ENCODE results near the gene LRRC27.

Gene LRRC27

GRCh38 chr10:132339276-132339675 is 7.3 kb downstream of the LRRC27 start:
- no peak for DNase-seq

DNA sequence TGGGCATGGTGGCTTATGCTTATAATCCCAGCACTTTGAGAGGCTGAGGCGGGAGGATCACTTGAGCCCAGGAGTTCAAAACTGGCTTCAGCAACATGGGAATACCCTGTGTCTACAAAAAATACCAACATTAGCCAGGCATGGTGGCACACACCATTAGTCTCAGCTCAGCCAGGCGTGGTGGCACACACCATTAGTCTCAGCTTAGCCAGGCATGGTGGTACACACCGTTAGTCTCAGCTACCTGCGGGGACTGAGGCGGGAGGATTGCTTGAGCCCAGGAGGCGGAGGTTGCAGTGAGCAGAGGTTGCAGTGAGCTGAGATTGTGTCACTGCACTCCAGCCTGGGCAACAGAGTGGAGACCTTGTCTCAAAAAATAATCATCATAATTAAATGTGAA is 9.0 kb downstream of the LRRC27 start:
- no peak for DNase-seq

DNA sequence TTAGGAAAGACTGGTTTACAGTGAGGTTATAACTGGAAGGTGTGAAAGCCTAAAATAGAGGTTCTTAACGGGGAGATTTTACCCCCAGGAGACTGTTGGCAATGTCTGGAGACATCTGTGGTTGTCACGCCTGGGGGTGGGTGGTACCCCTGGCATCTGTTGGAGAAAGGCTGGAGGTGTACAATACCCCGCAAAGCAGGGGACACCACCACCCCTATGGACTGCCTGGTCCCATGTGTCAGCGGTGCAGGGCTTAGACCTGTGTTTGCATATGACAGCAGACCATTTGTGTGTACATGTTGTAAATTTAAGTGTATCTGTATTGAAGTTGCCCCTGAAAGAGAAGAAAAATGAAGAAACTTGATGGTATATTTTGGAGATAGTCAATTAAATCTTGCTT is 9.8 kb downstream of the LRRC27 start:
- DNase-seq, result no peak

DNA sequence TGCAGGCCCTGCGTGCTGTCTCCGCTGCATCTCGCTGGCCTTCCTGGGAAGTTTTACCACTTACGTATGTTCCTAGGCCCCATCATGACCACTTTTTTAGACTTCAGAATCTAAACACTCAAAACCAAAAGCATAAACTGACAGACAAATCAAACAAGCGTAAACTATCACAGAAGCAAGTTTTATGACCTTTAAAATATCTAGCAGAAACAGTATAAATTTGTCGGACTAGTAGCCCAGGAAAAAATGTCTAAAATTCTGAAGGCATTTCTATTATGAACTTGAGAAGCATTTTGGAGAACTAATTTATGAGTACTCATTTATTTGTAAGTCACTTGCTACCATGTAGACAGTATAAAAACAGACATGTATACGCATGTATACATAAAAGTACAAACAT is 10.6 kb downstream of the LRRC27 start:
- no peak for DNase-seq

- no peak for DNase-seq
Observed at GRCh38 chr10:132344386-132344785, 12.4 kb downstream of the LRRC27 start.

DNA sequence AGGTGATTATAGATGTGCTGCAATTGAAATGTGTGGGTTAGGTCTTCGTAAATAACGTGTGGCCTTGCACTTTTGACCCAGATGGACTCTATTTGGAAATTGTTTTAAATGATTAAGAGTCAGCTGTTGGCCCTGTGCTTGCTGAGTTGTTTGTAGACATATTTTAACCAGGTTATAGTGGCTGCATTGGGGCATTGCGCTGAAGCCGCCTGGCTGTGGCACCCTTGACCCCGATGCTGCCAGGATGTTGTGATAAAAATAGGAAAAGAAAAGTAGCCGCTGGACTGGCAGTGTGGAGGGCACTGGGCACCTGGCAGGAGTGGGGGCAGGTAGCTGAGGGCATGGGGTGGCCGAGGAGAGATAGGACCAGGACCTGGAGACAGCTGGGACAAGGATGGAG is 13.4 kb downstream of the LRRC27 start:
- DNase-seq, result no peak

- no peak for DNase-seq
Observed at GRCh38 chr10:132346806-132347205, 14.8 kb downstream of the LRRC27 start.

DNA sequence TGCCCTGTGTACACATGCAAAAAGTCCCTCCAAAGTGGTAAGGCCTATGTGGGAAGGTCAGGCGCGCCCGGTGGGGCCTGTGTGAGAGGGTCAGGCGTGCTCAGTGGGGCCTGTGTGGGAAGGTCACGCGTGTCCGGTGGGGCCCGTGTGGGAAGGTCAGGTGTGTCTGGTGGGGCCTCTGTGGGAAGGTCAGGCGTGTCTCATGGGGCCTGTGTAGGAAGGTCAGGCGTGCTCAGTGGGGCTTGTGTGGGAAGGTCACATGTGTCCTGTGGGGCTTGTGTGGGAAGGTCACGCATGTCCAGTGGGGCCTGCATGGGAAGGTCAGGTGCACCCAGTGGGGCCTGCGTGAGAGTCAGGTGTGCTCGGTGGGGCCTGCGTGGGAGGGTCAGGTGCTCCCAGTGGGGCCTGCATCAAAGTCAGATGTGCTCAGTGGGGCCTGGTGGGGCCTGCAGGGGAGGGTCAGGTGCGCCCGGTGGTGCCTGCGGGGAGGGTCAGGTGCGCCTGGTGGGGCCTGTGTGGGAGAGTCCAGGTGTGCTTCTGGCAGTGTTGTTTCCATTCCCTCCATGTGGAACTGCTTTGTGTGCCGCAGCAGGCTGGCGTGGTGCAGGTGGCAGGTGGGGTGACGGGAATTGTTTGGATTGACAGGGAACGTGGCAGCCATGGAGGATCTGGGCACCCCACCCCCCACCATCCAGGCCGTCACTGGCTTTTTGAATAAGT is 15.4 kb downstream of the LRRC27 start:
- DNase-seq, result no peak

GRCh38 chr10:132347931-132348267 is 15.9 kb downstream of the LRRC27 start:
- DNase-seq, result no peak

GRCh38 chr10:132349766-132350165 is 17.8 kb downstream of the LRRC27 start:
- no peak for DNase-seq

- DNase-seq, result no peak
Observed at GRCh38 chr10:132350391-132350790, 18.4 kb downstream of the LRRC27 start.

GRCh38 chr10:132350946-132351345 is 19.0 kb downstream of the LRRC27 start:
- no peak for DNase-seq

DNA sequence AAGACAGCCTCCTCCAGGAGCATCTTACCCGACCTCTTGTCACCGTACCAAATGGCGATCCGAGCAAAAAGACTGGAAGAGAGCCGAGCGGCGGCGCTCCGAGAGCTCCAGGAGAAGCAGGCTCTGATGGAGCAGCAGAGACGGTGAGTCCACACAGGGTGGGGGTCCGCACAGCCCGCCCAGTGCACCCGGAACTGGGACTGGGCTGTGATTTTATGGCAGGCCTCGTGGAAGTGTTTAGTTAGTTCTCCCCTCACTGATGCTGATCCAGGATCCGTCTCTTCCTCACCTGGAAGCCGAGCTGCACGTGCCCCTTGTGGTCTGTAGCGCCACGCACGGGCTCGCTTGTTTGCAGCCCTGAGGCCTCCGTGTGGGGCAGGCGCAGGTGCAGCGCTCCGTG is 19.6 kb downstream of the LRRC27 start:
- no peak for DNase-seq

DNA sequence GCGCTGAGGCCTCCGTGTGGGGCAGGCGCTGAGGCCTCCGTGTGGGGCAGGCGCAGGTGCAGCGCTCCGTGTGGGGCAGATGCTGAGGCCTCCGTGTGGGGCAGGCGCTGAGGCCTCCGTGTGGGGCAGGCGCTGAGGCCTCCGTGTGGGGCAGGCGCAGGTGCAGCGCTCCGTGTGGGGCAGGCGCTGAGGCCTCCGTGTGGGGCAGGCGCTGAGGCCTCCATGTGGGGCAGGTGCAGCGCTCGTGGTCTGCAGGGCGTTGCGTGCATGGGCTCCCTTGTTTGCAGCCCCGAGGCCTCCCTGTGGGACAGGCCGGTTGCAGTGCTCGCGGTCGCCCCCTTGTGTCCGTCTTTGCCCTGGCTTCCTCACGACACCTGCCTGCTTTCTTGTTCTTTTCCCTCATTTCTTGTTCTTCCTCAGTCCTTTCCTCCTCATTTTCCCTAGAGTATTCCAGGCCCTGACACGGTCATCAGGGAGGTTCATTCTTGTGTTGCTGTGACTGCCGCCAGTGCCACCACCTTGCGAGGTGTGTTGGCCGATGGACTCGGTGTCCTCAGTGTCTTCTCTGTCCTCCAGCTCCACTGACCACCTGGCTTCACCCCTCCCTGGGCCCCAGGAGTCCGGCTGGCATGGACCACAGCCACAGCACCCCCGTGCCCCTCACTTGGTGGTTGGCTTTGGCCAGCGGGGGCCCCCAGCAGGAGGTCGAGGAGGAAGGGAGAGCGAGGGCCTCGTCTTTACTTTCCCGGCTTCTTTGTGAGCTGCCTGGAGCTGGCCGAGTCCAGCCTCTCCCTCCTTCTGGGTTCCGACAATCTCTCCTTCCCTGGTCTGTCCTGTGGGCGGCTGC is 20.7 kb downstream of the LRRC27 start:
- peak; percentile 2 for DNase-seq

DNA sequence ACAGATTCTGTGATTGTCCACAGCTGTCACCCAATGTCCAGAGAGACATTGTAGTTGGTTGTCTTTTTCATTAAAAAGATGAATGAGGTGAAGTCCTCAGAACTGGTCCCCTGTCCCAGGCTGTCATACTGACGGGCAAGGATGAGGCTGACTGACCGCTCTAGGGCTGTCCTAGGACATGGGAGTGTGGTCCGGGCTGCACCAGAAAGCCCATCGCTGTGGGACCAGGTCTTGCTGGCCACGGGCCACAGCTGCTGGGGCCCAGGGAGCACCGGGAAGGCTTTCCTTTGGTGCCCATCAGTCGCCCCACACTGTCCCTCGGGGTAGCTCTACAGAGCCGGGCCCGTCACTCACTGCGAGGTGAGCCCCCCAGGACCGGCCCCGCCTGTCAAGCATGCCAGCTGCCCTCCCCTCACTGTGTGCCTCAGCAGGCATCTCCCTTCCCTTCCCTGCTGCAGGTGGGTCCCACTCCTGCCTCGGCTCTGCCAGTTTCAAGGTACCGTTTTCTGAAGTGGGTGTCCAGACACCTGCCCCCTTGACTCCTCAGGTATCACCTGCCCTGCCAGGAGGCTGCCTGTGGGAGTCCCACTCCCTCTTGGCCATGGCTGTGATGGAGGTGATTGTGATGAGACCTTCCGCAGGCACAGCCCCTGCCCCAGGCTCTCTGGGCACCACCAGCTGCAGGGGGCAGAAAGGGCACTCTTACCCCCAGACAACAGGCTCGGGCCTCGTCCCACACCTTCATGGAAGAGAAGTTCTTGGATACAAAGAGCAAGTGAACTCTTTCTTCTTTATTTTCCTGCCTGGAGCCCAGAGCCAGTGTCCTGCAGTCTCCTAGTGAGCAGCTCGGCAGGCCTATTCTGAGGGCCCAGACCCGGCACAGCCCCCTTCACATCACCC is 21.7 kb downstream of the LRRC27 start:
- DNase-seq, result no peak

- DNase-seq, result no peak
Observed at GRCh38 chr10:132354356-132355094, 22.5 kb downstream of the LRRC27 start.

DNA sequence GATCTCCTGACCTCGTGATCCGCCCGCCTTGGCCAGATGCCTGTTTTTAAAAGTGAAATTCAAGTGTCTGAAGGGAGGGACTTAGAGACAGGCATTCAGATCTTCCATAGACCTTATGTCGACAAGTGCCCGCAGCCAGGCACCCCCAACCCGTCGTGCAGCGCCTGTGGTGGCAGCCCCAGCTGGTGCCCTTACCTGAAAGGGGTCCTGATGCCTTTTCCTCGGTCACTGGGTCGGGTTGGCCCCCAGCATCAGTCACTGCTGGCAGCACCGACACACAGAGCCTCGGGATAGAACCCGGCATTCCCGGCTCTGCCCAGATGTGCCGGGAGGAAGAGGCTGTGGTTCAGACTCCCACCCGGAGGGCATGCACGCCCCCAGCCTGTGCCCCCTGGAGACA is 23.3 kb downstream of the LRRC27 start:
- DNase-seq, result no peak

DNA sequence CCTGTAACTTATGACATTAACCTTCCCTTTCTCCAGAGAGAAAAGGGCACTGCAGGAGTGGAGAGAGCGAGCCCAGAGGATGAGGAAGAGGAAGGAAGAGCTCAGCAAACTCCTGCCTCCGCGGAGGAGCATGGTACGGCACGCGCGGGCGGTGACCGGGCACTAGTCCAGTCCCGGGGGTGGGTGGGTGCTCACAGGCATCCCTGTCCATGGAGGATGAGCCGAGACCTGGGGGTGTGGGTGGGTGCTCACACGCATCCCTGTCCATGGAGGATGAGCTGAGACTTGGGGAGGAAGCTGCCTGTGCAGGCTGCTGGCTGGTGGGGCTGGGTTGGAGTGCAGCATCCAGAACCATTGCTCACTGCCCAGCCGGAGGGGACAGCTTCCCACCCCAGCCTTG is 23.8 kb downstream of the LRRC27 start:
- no peak for DNase-seq

DNA sequence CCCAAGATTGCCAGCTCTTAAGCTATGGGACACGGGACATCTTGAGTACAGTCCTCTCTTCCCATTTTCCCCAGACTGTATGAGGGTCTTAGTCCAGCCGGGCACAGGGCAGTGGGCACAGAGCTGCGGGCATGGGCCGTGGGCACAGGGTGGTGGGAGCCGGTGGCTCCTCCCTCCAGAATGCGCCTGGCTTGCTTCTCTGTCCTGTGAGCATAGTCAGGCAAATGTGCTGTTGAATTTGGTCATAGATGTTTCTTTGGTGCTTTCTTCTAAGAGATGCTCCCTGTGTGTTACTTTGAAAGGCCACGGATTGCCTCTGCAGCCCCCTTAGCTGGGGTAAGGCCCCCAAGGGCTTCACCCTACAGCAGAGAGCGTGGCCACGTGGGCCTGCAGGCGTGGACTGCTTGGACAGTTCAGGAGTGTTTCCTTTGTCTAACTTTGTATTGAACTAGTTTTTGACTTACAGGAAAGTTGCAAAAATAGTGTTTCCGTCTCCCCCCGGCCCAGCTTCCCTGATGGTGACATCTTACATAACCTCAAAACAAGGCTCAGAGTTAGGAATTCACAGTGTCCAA is 24.7 kb downstream of the LRRC27 start:
- no peak for DNase-seq

GRCh38 chr10:132357286-132358058 is 25.5 kb downstream of the LRRC27 start:
- no peak for DNase-seq

GRCh38 chr10:132359305-132360040 is 27.5 kb downstream of the LRRC27 start:
- no peak for DNase-seq
